HepG2 (cell line): ENCODE results near the gene ARL5A. TPM values are rescaled to one million over a fixed set of nuclear protein-coding genes. Genes with fewer than 3 reads are reported as not detected.

Source experiments
- ATAC-seq: fragments of 200-7000 bp; cut with Tn5 transposase; 3 replicates; pipeline ENCODE4 v1.9.1; 2020; ENCODE audit warnings: mild to moderate bottlenecking, moderate library complexity
- BruUV-seq: library from RNA; stranded (reverse); fragments of 400-500 nt; replicated peaks from 2 replicates; lab custom pipeline; 2021; lab: Mats Ljungman, UMichigan
- CTCF ChIA-PET: fragments of 300-600 bp; formaldehyde crosslinking; extraction: SDS; loops from one replicate; lab custom pipeline; 2021; ENCODE audit warnings: low total read pairs, inconsistent platforms, low intra/inter-chr PET ratio; lab: Yijun Ruan, JAX
- POLR2A ChIA-PET: fragments of 350-600 bp; sonication (Branson Sonifier 250); formaldehyde crosslinking; loops from one replicate; lab custom pipeline; 2020; ENCODE audit warnings: antibody characterized with exemption, inconsistent platforms; lab: Yijun Ruan, JAX
- DNase-seq: peaks from one replicate; pipeline ENCODE4 v3.0.0-alpha.2; 2015; ENCODE audit warnings: low spot score
- FAIRE-seq: peaks from 3 replicates; lab custom pipeline; 2011; peaks lifted over from hg19 to GRCh38; lab: Jason Lieb, UNC
- H2AFZ ChIP-seq: one replicate; pipeline ENCODE4 v1.6.1; 2011; ENCODE audit warnings: low read length, inconsistent platforms
- H3K27ac ChIP-seq: fragments of 300-600 bp; 3 replicates; pipeline ENCODE4 v1.8.0; 2011; ENCODE audit warnings: mixed run types, mild to moderate bottlenecking, mixed read lengths, low read length, inconsistent platforms; ENCODE audit not compliant: insufficient read depth; ENCODE audit errors: extremely low read length
- H3K27me3 ChIP-seq, 2 experiments: fragments of 200-600 bp in 1 of 2; 2 replicates in 1 of 2; 3 replicates in 1 of 2; pipeline versions ENCODE4 v1.6.0 to v1.8.0; 2011; ENCODE audit warnings: low read length in 2 of 2, mild to moderate bottlenecking in 2 of 2, moderate library complexity in 2 of 2, inconsistent platforms in 1 of 2; ENCODE audit not compliant: insufficient read depth in 2 of 2, control insufficient read depth in 1 of 2
- H3K36me3 ChIP-seq, 2 experiments: fragments of 200-600 bp in 1 of 2; replicated peaks in 1 of 2; 2 replicates in 1 of 2; 3 replicates in 1 of 2; pipeline versions ENCODE4 v1.5.1 to v1.8.0; 2011; ENCODE audit warnings: low read length in 2 of 2, inconsistent platforms in 1 of 2; ENCODE audit not compliant: insufficient read depth in 2 of 2, control insufficient read depth in 1 of 2
- H3K4me1 ChIP-seq: 2 replicates; pipeline ENCODE4 v1.5.1; 2012; ENCODE audit warnings: low read length, inconsistent platforms; ENCODE audit not compliant: insufficient read depth
- H3K4me2 ChIP-seq: 2 replicates; pipeline ENCODE4 v1.6.0; 2011; ENCODE audit warnings: low read depth, low read length, inconsistent platforms
- H3K4me3 ChIP-seq, 3 experiments: fragments of 200-600 bp in 1 of 3; sonication (generic), shearing (Covaris generic) in 1 of 3; replicated peaks in 1 of 3; 2 replicates each; pipeline ENCODE4 v1.5.1; 2011 to 2016; ENCODE audit warnings: low read length in 3 of 3, inconsistent platforms in 2 of 3, low read depth in 2 of 3, mild to moderate bottlenecking in 2 of 3, control low read depth in 1 of 3, mixed read lengths in 1 of 3; ENCODE audit not compliant: insufficient read depth in 1 of 3
- H3K79me2 ChIP-seq: one replicate; pipeline ENCODE4 v1.6.1; 2011; ENCODE audit warnings: low read length, inconsistent platforms; ENCODE audit not compliant: insufficient read depth
- H3K9ac ChIP-seq: 2 replicates; pipeline ENCODE4 v1.6.0; 2011; ENCODE audit warnings: mild to moderate bottlenecking, low read depth, low read length, inconsistent platforms; ENCODE audit not compliant: insufficient read depth
- H3K9me3 ChIP-seq: 2 replicates; pipeline ENCODE4 v1.5.1; 2012; ENCODE audit warnings: mild to moderate bottlenecking, low read length
- H4K20me1 ChIP-seq: 2 replicates; pipeline ENCODE4 v1.6.0; 2011; ENCODE audit warnings: inconsistent platforms, mild to moderate bottlenecking, low read length, moderate library complexity; ENCODE audit not compliant: insufficient read depth
- CAMTA2 ChIP-seq: sonication (generic); formaldehyde crosslinking; IDR thresholded peaks from 2 replicates; pipeline ENCODE4 v1.4.0; 2020; ENCODE audit warnings: mild to moderate bottlenecking, missing genetic modification reagents, borderline replicate concordance
- ISL2 ChIP-seq: sonication (generic); formaldehyde crosslinking; IDR thresholded peaks from 2 replicates; pipeline ENCODE4 v1.5.0; 2020; ENCODE audit warnings: missing genetic modification reagents
- MAX ChIP-seq: IDR thresholded peaks from 2 replicates; pipeline ENCODE4 v1.6.1; 2012; ENCODE audit warnings: inconsistent platforms
- MAZ ChIP-seq, 2 experiments: sonication (generic) in 1 of 2; formaldehyde crosslinking in 1 of 2; IDR thresholded peaks; 2 replicates each; pipeline versions ENCODE4 v1.5.0 to v1.6.1; 2012 to 2020; ENCODE audit warnings: low read depth in 2 of 2, mild to moderate bottlenecking in 2 of 2, borderline replicate concordance in 1 of 2, improper control_type of control experiment in 1 of 2, low read length in 1 of 2, missing genetic modification reagents in 1 of 2, moderate library complexity in 1 of 2
- MBD4 ChIP-seq: IDR thresholded peaks from 2 replicates; pipeline ENCODE4 v1.6.1; 2012; ENCODE audit warnings: low read length, inconsistent platforms, borderline replicate concordance
- NR2F1 ChIP-seq, 2 experiments: fragments of 450-650 bp in 1 of 2; formaldehyde crosslinking in 1 of 2; IDR thresholded peaks; 2 replicates each; pipeline versions ENCODE4 v1.5.0 to v1.6.1; 2016 to 2020; ENCODE audit warnings: mild to moderate bottlenecking in 1 of 2, missing compliant biosample characterization in 1 of 2, missing genetic modification reagents in 1 of 2, moderate library complexity in 1 of 2
- NR2F2 ChIP-seq: IDR thresholded peaks from 2 replicates; pipeline ENCODE4 v1.6.1; 2012; ENCODE audit warnings: low read depth, inconsistent platforms, borderline replicate concordance
- RARG ChIP-seq: sonication (generic); formaldehyde crosslinking; IDR thresholded peaks from 2 replicates; pipeline ENCODE4 v1.4.0; 2020; ENCODE audit warnings: low read depth, mild to moderate bottlenecking, missing genetic modification reagents
- SALL1 ChIP-seq: sonication (generic); formaldehyde crosslinking; IDR thresholded peaks from 2 replicates; pipeline ENCODE4 v1.8.0; 2022; ENCODE audit warnings: mild to moderate bottlenecking, missing genetic modification reagents
- TEF ChIP-seq: sonication (generic); formaldehyde crosslinking; IDR thresholded peaks from 2 replicates; pipeline ENCODE4 v1.5.0; 2020; ENCODE audit warnings: missing genetic modification reagents
- TFAP4 ChIP-seq: sonication (generic); IDR thresholded peaks from 2 replicates; pipeline ENCODE4 v1.6.1; 2016; ENCODE audit warnings: low read depth, borderline replicate concordance
- ZBTB49 ChIP-seq: sonication (generic); formaldehyde crosslinking; IDR thresholded peaks from 2 replicates; pipeline ENCODE4 v1.4.0; 2020; ENCODE audit warnings: missing genetic modification reagents, borderline replicate concordance
- ZFP37 ChIP-seq: sonication (generic); formaldehyde crosslinking; IDR thresholded peaks from 2 replicates; pipeline ENCODE4 v1.4.0; 2020; ENCODE audit warnings: missing genetic modification reagents, borderline replicate concordance
- ZNF274 ChIP-seq: sonication (generic); formaldehyde crosslinking; IDR thresholded peaks from 2 replicates; pipeline ENCODE4 v1.5.1; 2020; ENCODE audit warnings: mild to moderate bottlenecking, missing genetic modification reagents
- ZNF503 ChIP-seq: sonication (generic); formaldehyde crosslinking; IDR thresholded peaks from 2 replicates; pipeline ENCODE4 v1.4.0; 2020; ENCODE audit warnings: missing genetic modification reagents
- WGBS: methylation state at CpG from one replicate; pipeline ENCODE4 v1.1.6; 2017; ENCODE audit warnings: low lambda C conversion rate; 5-methylcytosine and 5-hydroxymethylcytosine counted together
- in situ Hi-C: cut with HindIII; loops from 2 replicates; pipeline ENCODE4 v1.10.0; 2017; ENCODE audit warnings: low pct_unique_long_range_greater_than_20kb; ENCODE audit not compliant: extremely low pct_ligation_motif_present
- intact Hi-C: fragments of 100-400 bp; cut with micrococcal nuclease; formaldehyde crosslinking; loops from one replicate; pipeline ENCODE4 v1.10.0; 2022; ENCODE audit not compliant: unreplicated experiment
- polyA plus RNA-seq, 8 experiments: library from polyadenylated mRNA; depleted of rRNA in 3 of 8; stranded (reverse) in 7 of 8; unstranded in 1 of 8; fragments of >200 nt; fragmentation: Illumina TruSeq in 4 of 8; extraction: Trizol in 4 of 8; gene quantifications; 2 replicates each; pipeline versions ENCODE4 v1.2.1 to v1.2.3, GENCODE V29; 2011 to 2016; ENCODE audit warnings: low read depth in 4 of 8, missing spikeins in 1 of 8, mixed read lengths in 1 of 8; ENCODE audit not compliant: insufficient read depth in 1 of 8
- total RNA-seq, 5 experiments: library from RNA; depleted of rRNA; stranded (reverse); fragments of >200 nt; fragmentation: Illumina TruSeq; extraction: Trizol; gene quantifications; 2 replicates each; pipeline ENCODE4 v1.2.3, GENCODE V29; 2016; ENCODE audit warnings: low read depth in 1 of 5

The ARL5A gene
- total and polyA plus RNA-seq, 2 of the 13 experiments (the other 11 are each of a cell fraction or from before 2014, with no cell fraction given): 47.5 to 149 TPM

- in situ Hi-C loops (no loop called here), intact Hi-C loops (no loop called here)
- WGBS: 80% methylated on average over 6 of the region's 6 CpGs
- peak; percentile 51 for ATAC-seq
- no peak for FAIRE-seq
- Histone ChIP-seq H3K27ac (peak overlapping the region; percentile 11), H3K4me3 (no peak overlapping the region; a peak in 1 of 6 replicates), H3K79me2 (no peaks in the 10 kb centered on the region), H3K27me3 (no peaks in the 10 kb centered on the region), H3K9ac (no peak overlapping the region), H2AFZ (no peak overlapping the region), H3K4me2 (peak overlapping the region; percentile 28), H3K9me3 (no peaks in the 10 kb centered on the region), H3K4me1 (peaks cover 54% of the 10 kb centered on the region), H4K20me1 (no peaks in the 10 kb centered on the region; the same call in 1 of the 2 replicates), H3K36me3 (no peaks in the 10 kb centered on the region)
- DNase-seq: no peak
- POLR2A ChIA-PET: interaction anchor here (1.1 to 1.8 kb wide), 3 partner anchors 23 to 143 kb away, joined by 3 to 7 read pairs (median 4); partner anchors contain the start of gene ARL5A
- BruUV-seq: no TSS peak
- CTCF ChIA-PET: no interaction called here
- no peak; the same call in 1 of the 2 replicates for TF ChIP-seq ISL2 (CRISPR knock-in tag)
- TF ChIP-seq ZBTB49: no peak
- TF ChIP-seq MBD4: 0 out of 2 replicates have a peak, but pooled peaks have one; percentile 62
- TF ChIP-seq ZNF274: 0 out of 2 replicates have a peak, but pooled peaks have one; percentile 20
- peak in 1 of 2 experiments; percentile 60; a peak in 1 of 4 replicates for TF ChIP-seq NR2F1 (CRISPR knock-in tag; IDR thresholded peaks at IDR 0.05)
- TF ChIP-seq TFAP4: 0 out of 2 replicates have a peak, but pooled peaks have one; percentile 39
- TF ChIP-seq RARG (CRISPR knock-in tag): no peak
- TF ChIP-seq SALL1 (CRISPR knock-in tag): 0 out of 2 replicates have a peak, but pooled peaks have one; percentile 10
- no peak for TF ChIP-seq ZFP37
- TF ChIP-seq MAZ (IDR thresholded peaks at IDR 0.05; ENCODE audit: borderline replicate concordance, low read depth, low read length): no peak
- 0 out of 2 replicates have a peak, but pooled peaks have one; percentile 13 for TF ChIP-seq MAZ (CRISPR knock-in tag; IDR thresholded peaks at IDR 0.05; ENCODE audit: low read depth)
- 0 out of 2 replicates have a peak, but pooled peaks have one; percentile 29 for TF ChIP-seq CAMTA2 (CRISPR knock-in tag)
- peak; percentile 64; the same call in 1 of the 2 replicates for TF ChIP-seq TEF (CRISPR knock-in tag)
- peak; percentile 68; the same call in 1 of the 2 replicates for TF ChIP-seq NR2F2
- TF ChIP-seq ZNF503 (CRISPR knock-in tag): 0 out of 2 replicates have a peak, but pooled peaks have one; percentile 12
- TF ChIP-seq MAX: 0 out of 2 replicates have a peak, but pooled peaks have one; percentile 14
Measured at GRCh38 chr2:151852260-151853069, 24.2 kb upstream of the ARL5A start.
